Neural cell (in vitro differentiated cells): ENCODE results near the gene BHLHE23. TPM values are rescaled to one million over a fixed set of nuclear protein-coding genes. Genes with fewer than 3 reads are reported as not detected.

ENCODE experiments used
- H2AFZ ChIP-seq: fragments of 200-600, 300-800 bp; sonication (generic), shearing (Covaris generic); 2 replicates; pipeline ENCODE4 v1.6.0; 2014; ENCODE audit warnings: low read depth, mild to moderate bottlenecking, antibody characterized with exemption, low read length, moderate library complexity
- H3F3A ChIP-seq: fragments of 200-600 bp; shearing (Covaris generic); 2 replicates; pipeline ENCODE4 v1.6.1; 2016; ENCODE audit warnings: mild to moderate bottlenecking, moderate library complexity, mixed read lengths, antibody characterized with exemption, low read length; ENCODE audit not compliant: insufficient read depth, poor library complexity, severe bottlenecking
- H3K27ac ChIP-seq: fragments of 200-600, 300-800 bp; sonication (generic), shearing (Covaris generic); 2 replicates; pipeline ENCODE4 v1.5.1; 2014; ENCODE audit warnings: mild to moderate bottlenecking, low read length, moderate library complexity
- H3K27me3 ChIP-seq: fragments of 300-800, 200-600 bp; sonication (generic), shearing (Covaris generic); 2 replicates; pipeline ENCODE4 v1.6.0; 2014; ENCODE audit warnings: mild to moderate bottlenecking, low read depth, low read length, moderate library complexity; ENCODE audit not compliant: insufficient read depth
- H3K36me3 ChIP-seq: fragments of 300-800, 200-600 bp; sonication (generic), shearing (Covaris generic); 2 replicates; pipeline ENCODE4 v1.5.1; 2014; ENCODE audit warnings: mild to moderate bottlenecking, antibody characterized with exemption, low read length, moderate library complexity; ENCODE audit not compliant: insufficient read depth
- H3K4me2 ChIP-seq: fragments of 300-800, 200-600 bp; sonication (generic), shearing (Covaris generic); 2 replicates; pipeline ENCODE4 v1.6.0; 2014; ENCODE audit warnings: mild to moderate bottlenecking, low read length
- H3K4me3 ChIP-seq: fragments of 300-800, 200-600 bp; sonication (generic), shearing (Covaris generic); 2 replicates; pipeline ENCODE4 v1.5.1; 2014; ENCODE audit warnings: mild to moderate bottlenecking, low read length, moderate library complexity
- H3K79me2 ChIP-seq: fragments of 200-600 bp; shearing (Covaris generic); replicated peaks from 2 replicates; pipeline ENCODE4 v1.6.0; 2014; ENCODE audit warnings: mild to moderate bottlenecking, low read length, moderate library complexity; ENCODE audit not compliant: insufficient read depth
- H3K9ac ChIP-seq: fragments of 300-800, 200-600 bp; sonication (generic), shearing (Covaris generic); 2 replicates; pipeline ENCODE4 v1.6.1; 2016; ENCODE audit warnings: mild to moderate bottlenecking, low read length, mixed read lengths
- H3K9me2 ChIP-seq: fragments of 200-600 bp; shearing (Covaris generic); 2 replicates; pipeline ENCODE4 v1.6.1; 2016; ENCODE audit warnings: mild to moderate bottlenecking, low read length, mixed read lengths; ENCODE audit not compliant: insufficient read depth
- H3K9me3 ChIP-seq: fragments of 200-600, 300-800 bp; sonication (generic), shearing (Covaris generic); 2 replicates; pipeline ENCODE4 v1.6.1; 2016; ENCODE audit warnings: mild to moderate bottlenecking, mixed run types, low read length, moderate library complexity, mixed read lengths
- H4K20me1 ChIP-seq: fragments of 200-600 bp; shearing (Covaris generic); 2 replicates; pipeline ENCODE4 v1.6.1; 2016; ENCODE audit warnings: mild to moderate bottlenecking, mixed run types; ENCODE audit not compliant: insufficient read depth
- CTCF ChIP-seq: fragments of 450-650 bp; IDR thresholded peaks from 2 replicates; pipeline ENCODE4 v1.5.1; 2014; ENCODE audit warnings: antibody characterized with exemption, mild to moderate bottlenecking, moderate library complexity; ENCODE audit not compliant: poor library complexity, severe bottlenecking
- EP300 ChIP-seq: fragments of 450-650 bp; conservative IDR thresholded peaks from 2 replicates; pipeline ENCODE4 v1.6.1; 2014; ENCODE audit warnings: antibody characterized with exemption, mild to moderate bottlenecking, moderate library complexity; ENCODE audit not compliant: poor library complexity, severe bottlenecking
- EZH2 ChIP-seq: fragments of 200-600, 300-800 bp; shearing (Covaris generic), sonication (generic); IDR thresholded peaks from 2 replicates; pipeline ENCODE4 v1.6.1; 2014; ENCODE audit warnings: antibody characterized with exemption, low read length, borderline replicate concordance, mild to moderate bottlenecking; ENCODE audit not compliant: insufficient read depth, poor library complexity, severe bottlenecking
- MXI1 ChIP-seq: fragments of 450-650 bp; conservative IDR thresholded peaks from 2 replicates; pipeline ENCODE4 v1.6.1; 2014; ENCODE audit warnings: antibody characterized with exemption, mild to moderate bottlenecking; ENCODE audit not compliant: poor library complexity, severe bottlenecking
- POLR2AphosphoS5 ChIP-seq: IDR thresholded peaks from 2 replicates; pipeline ENCODE4 v1.6.1; 2012
- RAD21 ChIP-seq: fragments of 450-650 bp; conservative IDR thresholded peaks from 2 replicates; pipeline ENCODE4 v1.6.1; 2014; ENCODE audit warnings: antibody characterized with exemption, mild to moderate bottlenecking, moderate library complexity
- REST ChIP-seq: IDR thresholded peaks from 2 replicates; pipeline ENCODE4 v1.6.1; 2012; ENCODE audit warnings: borderline replicate concordance
- SMC3 ChIP-seq: fragments of 450-650 bp; conservative IDR thresholded peaks from 2 replicates; pipeline ENCODE4 v1.6.1; 2014; ENCODE audit warnings: antibody characterized with exemption, mild to moderate bottlenecking, moderate library complexity; ENCODE audit not compliant: poor library complexity
- TAF1 ChIP-seq: IDR thresholded peaks from 2 replicates; pipeline ENCODE4 v1.6.1; 2012; ENCODE audit warnings: low read depth
- polyA plus RNA-seq: library from polyadenylated mRNA; depleted of rRNA; stranded (reverse); fragments of >200 nt; gene quantifications from 2 replicates; pipeline ENCODE4 v1.2.3, GENCODE V29; 2014

The BHLHE23 gene
- polyA plus RNA-seq, 1 donor from 2014 or later: not detected

GRCh38 chr20:62990306-62990825 is 16.4 kb downstream of the BHLHE23 start:
- no peak overlapping the region for H2AFZ ChIP-seq

GRCh38 chr20:62989201-62989601 is 17.6 kb downstream of the BHLHE23 start:
- Histone ChIP-seq H3K36me3 (no peaks in the 10 kb centered on the region), H3K9ac (no peak overlapping the region), H3K79me2 (no peaks in the 10 kb centered on the region), H3K9me3 (no peaks in the 10 kb centered on the region), H3K9me2 (no peaks in the 10 kb centered on the region), H3K4me3 (no peak overlapping the region), H3F3A (no peaks in the 10 kb centered on the region), H3K27me3 (no peaks in the 10 kb centered on the region), H2AFZ (no peak overlapping the region), H4K20me1 (no peaks in the 10 kb centered on the region), H3K27ac (no peak overlapping the region), H3K4me2 (no peak overlapping the region)
- no peak for TF ChIP-seq SMC3
- no peak for TF ChIP-seq POLR2AphosphoS5

More at GRCh38 chr20:62990306-62990825, 16.4 kb downstream of the BHLHE23 start:
- no peaks in the 10 kb centered on the region for H4K20me1 ChIP-seq
- no peaks in the 10 kb centered on the region for H3K79me2 ChIP-seq
- no peak overlapping the region for H3K4me2 ChIP-seq
- no peaks in the 10 kb centered on the region for H3K9me3 ChIP-seq
- H3K36me3 ChIP-seq: no peaks in the 10 kb centered on the region
- H3K27me3 ChIP-seq: no peaks in the 10 kb centered on the region
- no peaks in the 10 kb centered on the region for H3K9me2 ChIP-seq
- TF ChIP-seq MXI1: no peak
- no peak for TF ChIP-seq EP300
- no peak for TF ChIP-seq EZH2
- no peak for TF ChIP-seq POLR2AphosphoS5
- no peak for TF ChIP-seq SMC3
- no peak for TF ChIP-seq RAD21
- no peak for TF ChIP-seq TAF1
- no peak for TF ChIP-seq REST
- TF ChIP-seq CTCF: no peak
- no peaks in the 10 kb centered on the region for H3F3A ChIP-seq
- H3K27ac ChIP-seq: no peak overlapping the region
- H3K9ac ChIP-seq: no peak overlapping the region
- H3K4me3 ChIP-seq: no peak overlapping the region

- Histone ChIP-seq H3K27ac (no peak overlapping the region), H3K9ac (no peak overlapping the region), H3K36me3 (no peaks in the 10 kb centered on the region), H2AFZ (no peak overlapping the region), H3K79me2 (no peaks in the 10 kb centered on the region), H4K20me1 (no peaks in the 10 kb centered on the region), H3K27me3 (no peaks in the 10 kb centered on the region), H3K4me2 (no peak overlapping the region), H3F3A (no peaks in the 10 kb centered on the region), H3K9me3 (no peaks in the 10 kb centered on the region), H3K9me2 (no peaks in the 10 kb centered on the region), H3K4me3 (no peak overlapping the region)
- no peak for TF ChIP-seq EP300
- no peak for TF ChIP-seq TAF1
- TF ChIP-seq CTCF: no peak
- TF ChIP-seq RAD21: no peak
- no peak for TF ChIP-seq REST
- TF ChIP-seq MXI1: no peak
- no peak for TF ChIP-seq EZH2
- TF ChIP-seq POLR2AphosphoS5: no peak
- TF ChIP-seq SMC3: no peak
These were observed 19.6 kb downstream of the BHLHE23 start for GRCh38 chr20:62987114-62987513.
